T47D (cell line): ENCODE data around the gene SSH2.
A peak's percentile ranks its signal among the peaks of the same experiment; 100 is the strongest.

Experiments used
- DNase-seq, 2 experiments: peaks; one replicate each; pipeline versions ENCODE4 v3.0.0 to v3.0.0-alpha.2; 2011 to 2012; ENCODE audit warnings: low read depth in 1 of 2, low spot score in 1 of 2
- JUND ChIP-seq: IDR thresholded peaks from 2 replicates; pipeline ENCODE4 v1.6.1; 2012; ENCODE audit warnings: low read depth
- in situ Hi-C: cut with HindIII; loops from 2 replicates; pipeline ENCODE4 v1.10.0; 2016; ENCODE audit warnings: low sequenced_read_pairs, low pct_unique_long_range_greater_than_20kb

SSH2 gene

DNA sequence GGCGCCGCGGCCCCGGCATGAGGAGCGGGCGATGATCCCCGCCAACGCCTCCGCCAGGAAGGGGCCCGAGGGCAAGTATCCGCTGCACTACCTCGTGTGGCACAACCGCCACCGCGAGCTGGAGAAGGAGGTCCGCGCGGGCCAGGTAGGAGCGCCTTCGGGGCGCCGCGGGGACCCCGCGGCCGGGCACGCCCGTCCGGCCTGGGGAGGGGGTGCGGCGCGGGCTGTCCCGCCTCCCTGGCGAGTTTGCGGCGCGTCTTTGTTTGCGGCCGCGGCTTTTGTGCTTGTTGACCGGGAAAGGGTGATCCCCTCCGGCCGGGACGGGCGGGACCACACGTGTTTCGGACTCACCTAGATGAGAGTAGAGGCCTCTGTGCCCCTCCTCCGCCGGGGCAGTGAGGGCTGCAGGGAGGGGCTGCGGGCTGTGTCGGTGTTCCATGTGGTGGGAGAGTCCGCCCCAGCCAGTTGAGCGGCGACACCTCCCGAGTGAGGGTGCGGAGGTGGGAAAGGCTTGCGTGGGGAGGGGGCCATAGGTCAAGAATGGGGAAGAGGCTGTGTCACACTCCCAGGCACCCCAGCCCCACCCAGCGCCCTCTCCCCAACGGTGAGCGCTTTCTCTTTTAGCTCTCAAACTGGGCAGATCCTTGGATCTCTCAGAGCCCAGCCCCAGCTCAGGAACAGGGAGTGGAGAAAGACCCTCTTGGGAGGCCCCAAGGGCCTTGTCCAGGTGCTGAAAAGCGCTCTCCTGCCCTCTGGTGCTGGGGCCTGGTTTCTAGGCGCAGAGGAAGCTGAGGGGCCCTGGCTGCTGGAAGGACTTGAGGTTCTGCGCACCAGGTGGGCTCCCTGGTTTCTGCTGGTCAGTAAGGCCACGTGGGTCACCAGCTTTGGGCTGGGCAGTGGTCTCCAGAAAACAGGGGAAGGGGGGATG is 336.2 kb downstream of the SSH2 start:
- peak in 1 of 2 experiments; percentile 53 for DNase-seq
- TF ChIP-seq JUND = no peak
- in situ Hi-C loops = no loop called here

DNA sequence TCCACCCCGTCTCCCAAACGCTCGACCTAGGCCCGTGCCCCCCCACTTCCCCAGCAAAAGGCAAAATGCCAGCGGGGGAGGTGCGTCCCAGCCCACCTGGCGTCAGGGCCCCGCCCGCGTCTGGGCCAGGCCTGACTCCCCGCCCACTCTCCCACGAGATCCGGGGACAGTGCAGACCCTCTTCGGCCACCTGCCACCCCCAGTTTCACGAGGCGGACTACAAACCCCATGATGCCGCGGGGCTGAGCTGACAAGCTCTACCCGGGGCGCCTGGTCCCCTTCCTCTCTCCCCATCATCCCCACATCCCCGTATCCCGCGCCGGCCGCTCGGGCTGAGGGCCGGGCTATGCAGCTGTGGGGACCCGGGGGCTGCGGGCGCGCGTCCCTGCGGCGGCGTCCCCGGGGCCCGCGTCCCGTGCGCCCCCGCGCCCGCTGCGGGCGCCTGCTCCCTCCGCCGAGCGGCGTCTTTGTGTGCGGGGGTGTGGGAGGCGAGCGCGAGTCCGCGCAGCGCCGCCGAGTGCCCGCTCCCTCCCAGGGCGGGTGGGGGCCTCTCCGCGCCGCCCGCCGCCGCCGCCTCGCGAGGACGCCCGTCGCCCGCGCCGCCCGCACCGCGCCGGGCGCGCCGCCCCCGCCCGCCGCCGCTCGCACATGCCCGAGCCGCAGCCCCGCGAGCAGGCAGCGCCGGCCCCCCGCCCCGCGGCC is 337.0 kb downstream of the SSH2 start, which contains the start of gene ANKRD13B:
Gene ANKRD13B (plus strand): TSS at position 283 of the 702 bp plus-strand sequence. CDS start 490 bp downstream, outside the sequence.
- DNase-seq = peak in 1 of 2 experiments; percentile 43
- TF ChIP-seq JUND = no peak
- in situ Hi-C loops = no loop called here

DNA sequence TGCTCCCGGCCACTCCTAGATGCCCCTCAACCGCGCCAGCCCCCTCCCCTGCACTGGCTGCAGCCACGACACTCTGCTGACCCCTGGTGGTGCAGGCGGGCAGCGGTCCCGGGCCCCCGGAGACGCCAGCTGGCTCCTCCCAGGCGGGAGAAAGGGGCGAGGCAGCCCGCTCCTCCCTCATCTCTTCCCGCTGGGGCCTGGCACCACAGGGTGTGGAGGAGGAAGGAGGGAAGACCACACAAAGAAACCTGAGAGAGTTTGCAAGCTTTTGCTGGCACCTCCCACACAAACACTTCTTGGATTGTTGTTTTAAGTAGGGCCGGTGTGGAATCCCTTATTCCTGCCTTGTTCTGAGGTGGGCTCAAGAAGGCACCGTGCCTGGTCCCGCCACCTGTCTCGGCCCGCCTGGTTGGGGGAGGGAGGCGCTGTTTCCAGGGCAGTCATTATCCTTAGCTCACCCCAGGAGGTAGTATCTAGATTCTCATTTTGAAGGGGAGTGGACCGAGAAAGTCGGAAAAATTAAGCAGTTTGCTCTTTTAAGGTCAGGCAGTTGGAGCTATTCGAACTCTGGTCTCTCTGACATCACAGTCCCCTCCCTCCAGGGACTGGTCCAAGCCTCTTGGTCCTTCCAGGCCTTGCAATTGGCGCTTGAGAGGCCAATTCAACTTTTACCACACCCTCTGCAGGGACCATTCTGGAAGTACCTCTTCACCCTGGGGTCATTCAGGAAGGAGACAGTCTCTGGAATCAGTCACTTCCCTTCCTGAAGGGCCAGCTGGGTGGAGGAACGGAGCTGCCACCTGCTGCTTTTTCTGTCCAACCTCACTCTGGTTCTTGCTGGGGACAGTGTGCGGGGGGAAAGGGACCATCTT is 338.1 kb downstream of the SSH2 start:
- in situ Hi-C loops = no loop called here
- TF ChIP-seq JUND = no peak
- DNase-seq = peak; percentile 88 to 96

DNA sequence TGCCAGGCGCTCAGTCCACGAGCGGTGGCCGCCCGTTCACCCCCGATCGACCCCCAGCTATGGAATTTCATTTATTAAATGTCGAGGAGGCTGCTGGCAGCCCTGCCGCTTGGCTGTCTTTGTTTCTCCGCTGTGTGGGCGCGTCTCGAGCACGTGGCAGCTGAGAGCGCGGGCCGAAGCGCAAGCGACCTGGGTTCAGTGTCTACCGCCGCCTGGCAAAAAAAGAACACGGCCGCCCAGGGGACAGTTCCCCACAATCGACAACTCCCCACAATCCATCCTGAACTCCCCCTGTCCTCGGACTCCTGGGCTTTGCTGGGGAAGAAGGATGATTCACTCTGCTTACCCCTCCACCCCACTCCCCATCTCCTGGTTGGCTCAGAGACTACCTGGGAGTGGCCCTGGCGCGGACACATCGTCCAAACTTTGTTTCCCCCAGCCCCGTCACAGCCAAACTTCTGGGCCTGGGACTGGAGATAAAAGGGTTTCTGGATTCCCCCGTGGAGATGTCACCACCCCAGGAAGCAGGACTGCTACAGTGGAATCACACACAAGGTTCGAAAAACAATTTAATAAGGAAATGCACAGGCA is 338.8 kb downstream of the SSH2 start:
- no peak for TF ChIP-seq JUND
- no peak for DNase-seq
- in situ Hi-C loops = no loop called here

DNA sequence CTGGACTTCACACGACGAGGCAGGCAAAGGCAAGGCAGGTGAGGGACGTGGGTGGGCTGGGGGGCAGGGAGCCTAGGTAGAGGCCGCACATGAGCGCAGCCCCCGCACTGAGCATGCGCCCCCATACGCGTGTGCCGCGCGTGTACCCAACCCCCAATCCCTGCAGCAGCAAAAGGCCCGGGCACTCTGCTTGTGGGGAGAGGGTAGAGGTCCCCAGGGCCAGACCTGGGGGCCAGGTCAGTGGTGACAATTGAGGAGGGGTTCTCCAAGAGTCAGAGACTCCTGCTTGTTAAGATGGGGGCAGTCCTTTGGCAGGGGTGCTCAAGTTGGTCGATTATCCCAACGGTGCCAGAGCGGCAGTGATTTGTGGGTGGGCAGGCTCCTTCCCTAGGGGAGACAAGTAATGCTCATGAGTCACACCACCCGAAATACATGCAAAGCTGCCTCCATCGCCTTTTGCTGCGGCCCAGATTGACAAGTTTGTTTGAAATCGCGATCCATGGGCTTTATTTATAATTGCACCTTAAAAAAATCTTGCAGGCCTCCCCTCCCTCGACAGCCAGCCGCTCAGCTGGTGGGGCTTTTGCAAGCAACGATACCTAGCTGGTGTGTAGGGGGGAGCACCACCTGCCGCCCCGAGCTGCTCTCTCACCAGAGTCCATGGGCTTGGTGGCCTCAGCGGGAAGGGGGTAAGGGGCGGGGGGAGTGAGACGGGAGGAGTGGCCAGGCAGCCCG is 339.4 kb downstream of the SSH2 start:
- no peak for TF ChIP-seq JUND
- in situ Hi-C loops = no loop called here
- DNase-seq = no peak

DNA sequence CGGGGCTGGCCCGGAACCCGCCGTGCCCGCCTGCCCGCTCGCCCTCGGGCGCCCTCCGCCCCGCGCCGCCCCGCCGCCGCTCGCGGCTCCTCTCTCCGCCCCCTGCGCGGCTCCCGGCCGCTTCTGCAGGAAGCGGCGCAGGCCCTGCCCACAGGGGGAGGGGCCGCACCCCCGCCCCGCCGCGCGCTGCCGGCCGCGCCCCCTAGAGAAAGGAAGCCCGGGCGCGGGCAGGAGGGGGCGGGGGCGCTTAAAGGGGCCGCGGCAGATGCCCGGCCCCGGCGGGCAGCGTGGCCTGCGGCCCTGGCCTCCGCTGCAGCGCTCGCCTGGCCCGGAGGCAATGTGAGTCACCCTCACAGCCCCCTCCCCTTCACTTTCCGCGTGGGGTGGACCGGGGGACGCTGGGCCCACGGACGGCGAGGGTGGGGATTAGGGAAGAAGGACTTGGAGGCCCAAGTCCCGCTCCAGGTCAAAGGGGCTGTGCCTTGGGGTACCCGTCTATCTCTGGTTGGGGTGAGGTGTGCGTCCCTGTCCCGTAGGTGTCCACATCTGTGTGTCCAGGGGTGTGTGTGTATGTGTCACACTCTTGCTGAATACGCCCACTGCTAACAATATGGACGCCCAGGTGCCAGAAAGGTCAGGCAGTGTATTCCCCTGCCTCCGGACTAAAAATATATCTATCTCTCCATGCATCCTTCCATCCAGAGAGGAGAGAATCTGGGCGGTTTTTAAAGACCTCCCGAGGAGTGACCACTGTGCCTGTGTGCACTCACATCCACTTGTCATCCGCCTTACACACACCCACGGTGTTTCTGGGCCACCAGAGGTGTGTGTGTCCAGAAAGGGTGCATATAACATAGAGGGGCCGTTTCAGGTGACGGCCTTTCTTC is 340.3 kb downstream of the SSH2 start, which contains the start of gene GIT1:
Gene GIT1 (minus strand): TSS at position 125 of the 887 bp plus-strand sequence. CDS start 270 bp downstream, outside the sequence.
- peak; percentile 92 to 97 for DNase-seq
- in situ Hi-C loops = no loop called here
- no peak for TF ChIP-seq JUND

DNA sequence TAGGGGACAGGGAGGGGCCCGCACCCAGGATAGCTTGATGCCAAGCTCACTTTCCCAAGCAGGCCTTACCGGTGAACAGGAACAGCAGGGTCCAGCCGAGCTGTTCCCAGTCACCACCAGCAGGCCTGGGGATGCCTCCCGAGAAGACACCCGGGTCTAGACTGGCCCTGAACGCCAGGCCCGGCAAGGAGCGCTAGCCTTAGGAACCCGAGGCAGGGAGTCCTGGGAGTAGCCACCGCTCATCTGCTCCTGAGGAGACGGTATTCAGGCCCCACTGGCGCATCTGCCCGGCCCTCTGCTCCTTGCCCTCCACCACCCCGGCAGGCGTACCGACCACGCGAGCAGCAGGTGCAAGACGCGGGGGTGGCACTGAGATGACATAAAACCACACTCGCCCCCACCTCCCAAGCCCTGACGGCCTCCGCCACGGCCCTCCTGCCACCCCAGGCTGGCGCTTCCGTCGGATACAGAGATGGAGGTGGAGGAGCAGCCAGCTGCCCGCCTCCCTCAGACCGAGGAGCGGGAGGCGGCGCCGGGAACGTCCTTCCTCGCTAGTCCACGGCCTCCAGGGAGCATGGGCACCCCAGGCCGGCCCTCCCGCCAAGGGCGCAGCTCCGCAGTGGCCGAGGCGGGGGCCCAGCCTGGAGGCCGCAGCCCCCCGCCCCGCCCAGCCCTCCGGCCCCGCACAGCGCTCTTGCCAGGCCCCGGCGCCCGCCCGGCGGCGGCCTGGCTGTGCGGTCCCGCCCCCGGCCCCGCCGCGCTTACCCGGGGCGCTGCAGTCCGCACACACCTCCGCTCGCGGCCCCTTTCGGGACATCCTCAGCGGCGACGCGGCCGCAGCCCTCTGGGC is 341.2 kb downstream of the SSH2 start:
- peak; percentile 47 to 66 for DNase-seq
- in situ Hi-C loops = no loop called here

DNA sequence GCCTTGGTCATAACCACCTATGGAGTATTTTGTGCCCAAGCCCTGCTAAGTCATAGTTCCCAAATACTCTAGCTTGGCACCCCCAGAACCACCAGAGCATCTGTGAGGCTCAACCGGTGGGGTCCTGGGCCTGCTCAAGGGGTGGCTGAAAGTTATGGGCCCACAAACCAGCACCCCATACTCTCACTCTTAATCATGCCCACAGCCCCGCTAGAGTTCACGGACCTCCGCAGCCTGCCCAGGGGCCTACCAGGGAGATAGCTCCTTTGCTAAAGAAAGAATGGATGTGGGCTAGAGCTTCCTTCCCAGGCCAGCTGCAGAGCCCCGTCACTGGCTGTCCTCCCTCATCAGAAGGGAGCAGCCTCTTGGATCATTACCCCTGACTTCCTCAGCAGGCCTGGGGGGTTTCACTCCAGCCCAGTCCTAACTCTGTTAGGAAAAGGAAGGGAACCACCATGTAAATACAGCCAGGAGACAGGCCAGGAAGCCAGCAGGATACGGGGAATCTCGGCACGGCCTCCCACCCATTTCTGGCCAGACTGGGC is 341.9 kb downstream of the SSH2 start:
- TF ChIP-seq JUND = no peak
- in situ Hi-C loops = no loop called here
- DNase-seq = no peak

More for the DNA sequence above, 341.2 kb downstream of the SSH2 start:
- no peak for TF ChIP-seq JUND

DNA sequence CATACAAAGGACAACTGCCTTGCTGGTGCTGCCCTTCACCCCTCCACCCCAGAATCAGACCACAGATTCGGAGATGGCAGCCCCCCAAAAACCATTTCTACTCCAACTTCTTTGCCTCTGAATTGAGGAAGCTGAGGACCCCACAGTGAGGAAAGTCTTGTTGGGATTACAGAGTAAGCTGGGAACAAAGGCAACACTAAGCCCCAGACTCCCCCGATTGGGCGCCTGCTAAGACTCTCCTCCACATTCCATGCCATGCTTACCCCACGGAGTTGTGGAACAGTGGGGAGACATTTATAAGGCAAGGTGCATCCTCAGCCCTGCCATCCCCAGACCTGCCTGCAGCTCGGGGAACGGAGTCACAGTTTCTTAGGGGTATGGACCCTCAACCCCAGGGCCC is 342.4 kb downstream of the SSH2 start:
- in situ Hi-C loops = no loop called here
- no peak for DNase-seq
- no peak for TF ChIP-seq JUND
